ENCODE results near the gene DDX27. TPM values are rescaled to one million over a fixed set of nuclear protein-coding genes. Genes with fewer than 3 reads are reported as not detected.
A peak's percentile ranks its signal among the peaks of the same experiment; 100 is the strongest.

DDX27 gene
- total and polyA plus RNA-seq, 9 donors = 30.4 to 44.9 (median 36.8) TPM

DNA sequence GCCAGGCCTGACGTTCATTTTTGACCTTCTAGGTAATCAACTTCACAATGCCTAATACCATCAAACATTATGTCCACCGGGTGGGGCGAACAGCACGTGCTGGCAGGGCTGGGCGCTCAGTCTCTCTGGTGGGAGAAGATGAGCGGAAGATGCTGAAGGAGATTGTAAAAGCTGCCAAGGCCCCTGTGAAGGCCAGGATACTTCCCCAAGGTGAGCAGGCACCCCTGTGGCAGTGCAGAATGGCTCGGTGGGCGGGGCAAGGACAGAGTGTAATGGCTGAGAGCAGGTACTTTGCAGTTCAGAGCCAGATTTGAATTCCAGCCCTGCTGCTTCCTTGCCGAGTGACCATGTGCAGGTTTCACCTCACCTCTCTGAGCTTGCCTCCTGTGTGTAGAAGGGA lies 17.1 kb downstream of the DDX27 start:
- H3K4me3 ChIP-seq = no peak overlapping the region
- 84 to 91% (median 86%) methylated on average over 9 of the region's 9 CpGs for WGBS, 3 donors
- H3K27ac ChIP-seq = no peak overlapping the region
- H3K36me3 ChIP-seq = no peaks in the 10 kb centered on the region
- TF ChIP-seq EP300 (IDR thresholded peaks at IDR 0.05) (no peak), POLR2A (IDR thresholded peaks at IDR 0.05) (no peak)
- TF ChIP-seq, protein P1, sequence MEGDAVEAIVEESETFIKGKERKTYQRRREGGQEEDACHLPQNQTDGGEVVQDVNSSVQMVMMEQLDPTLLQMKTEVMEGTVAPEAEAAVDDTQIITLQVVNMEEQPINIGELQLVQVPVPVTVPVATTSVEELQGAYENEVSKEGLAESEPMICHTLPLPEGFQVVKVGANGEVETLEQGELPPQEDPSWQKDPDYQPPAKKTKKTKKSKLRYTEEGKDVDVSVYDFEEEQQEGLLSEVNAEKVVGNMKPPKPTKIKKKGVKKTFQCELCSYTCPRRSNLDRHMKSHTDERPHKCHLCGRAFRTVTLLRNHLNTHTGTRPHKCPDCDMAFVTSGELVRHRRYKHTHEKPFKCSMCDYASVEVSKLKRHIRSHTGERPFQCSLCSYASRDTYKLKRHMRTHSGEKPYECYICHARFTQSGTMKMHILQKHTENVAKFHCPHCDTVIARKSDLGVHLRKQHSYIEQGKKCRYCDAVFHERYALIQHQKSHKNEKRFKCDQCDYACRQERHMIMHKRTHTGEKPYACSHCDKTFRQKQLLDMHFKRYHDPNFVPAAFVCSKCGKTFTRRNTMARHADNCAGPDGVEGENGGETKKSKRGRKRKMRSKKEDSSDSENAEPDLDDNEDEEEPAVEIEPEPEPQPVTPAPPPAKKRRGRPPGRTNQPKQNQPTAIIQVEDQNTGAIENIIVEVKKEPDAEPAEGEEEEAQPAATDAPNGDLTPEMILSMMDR (IDR thresholded peaks at IDR 0.05) = no peak
- H3K4me1 ChIP-seq (ENCODE audit: insufficient read depth) = no peaks in the 10 kb centered on the region
- DNase-seq = no peak
- intact Hi-C loops (cut with DNase I) = no loop called here
- H3K27me3 ChIP-seq = no peaks in the 10 kb centered on the region
- H3K9me3 ChIP-seq = no peaks in the 10 kb centered on the region

DNA sequence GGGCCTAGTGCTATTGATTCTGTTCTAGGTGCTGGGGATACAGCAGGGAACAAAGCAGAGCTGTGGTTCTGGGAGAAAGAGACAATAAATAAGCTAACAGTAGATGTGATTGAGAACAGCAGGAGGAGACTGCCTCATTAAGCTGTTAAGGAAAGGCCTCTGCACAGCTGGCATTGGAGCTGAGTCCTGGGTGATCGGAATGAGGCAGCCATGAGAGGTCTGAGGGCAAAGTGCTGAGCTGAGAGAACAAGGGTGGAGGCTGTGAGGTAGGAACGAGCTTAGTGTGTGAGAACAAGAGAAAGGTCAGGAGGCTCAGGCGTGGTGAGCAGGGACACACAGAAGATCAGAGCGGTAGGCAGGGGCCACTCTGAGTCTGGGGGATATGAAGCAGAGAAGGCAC lies 18.3 kb downstream of the DDX27 start:
- no peaks in the 10 kb centered on the region for H3K9me3 ChIP-seq
- no peaks in the 10 kb centered on the region for H3K36me3 ChIP-seq
- DNase-seq = peak in 1 of 5 donors; percentile 5
- intact Hi-C loops (cut with DNase I) = no loop called here
- H3K27ac ChIP-seq = no peak overlapping the region
- TF ChIP-seq POLR2A (IDR thresholded peaks at IDR 0.05) = no peak
- TF ChIP-seq, protein P1 (IDR thresholded peaks at IDR 0.05) = no peak
- no peak for TF ChIP-seq EP300 (IDR thresholded peaks at IDR 0.05)
- no peaks in the 10 kb centered on the region for H3K27me3 ChIP-seq
- 85 to 87% (median 86%) methylated on average over 4 of the region's 4 CpGs for WGBS, 3 donors
- H3K4me1 ChIP-seq (ENCODE audit: insufficient read depth) = no peaks in the 10 kb centered on the region
- no peak overlapping the region for H3K4me3 ChIP-seq

DNA sequence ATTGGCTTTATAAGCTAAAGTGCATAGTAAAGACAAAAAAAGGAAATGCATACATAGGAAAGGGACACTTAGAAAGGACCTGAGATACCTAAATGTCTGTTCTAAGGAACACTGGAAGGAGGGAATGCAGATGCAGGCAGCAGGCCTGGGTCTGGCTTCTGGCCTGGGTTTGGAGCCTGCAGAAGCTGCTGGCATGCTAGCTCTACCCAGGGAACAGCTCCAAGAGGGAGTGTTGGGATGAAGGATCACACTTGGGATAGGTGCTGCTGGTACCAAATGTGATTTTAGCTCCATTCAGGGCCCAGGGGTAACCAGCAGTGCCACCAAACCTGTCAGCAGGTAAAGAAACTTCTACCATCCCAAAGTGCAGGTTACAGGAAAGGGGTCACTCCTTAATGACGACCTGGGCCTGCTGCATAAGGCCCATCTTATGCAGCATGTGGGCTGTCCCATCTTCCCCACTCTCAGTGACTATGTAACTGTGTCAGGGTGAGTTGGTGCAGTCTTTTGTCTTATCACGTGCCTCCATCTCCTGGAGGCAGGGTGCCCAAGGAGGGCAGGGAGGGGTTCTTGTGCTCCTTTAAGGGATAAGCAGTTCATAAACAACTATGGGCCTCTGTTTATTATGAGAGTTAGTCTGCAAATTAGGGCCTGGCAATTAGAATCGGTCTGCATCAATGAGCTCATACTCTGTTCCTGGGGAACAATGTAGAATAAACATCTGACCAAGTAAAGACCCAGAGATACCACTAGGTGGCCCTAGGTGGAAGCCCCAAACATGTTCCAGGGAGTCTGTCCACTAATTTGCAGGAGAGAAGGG lies 26.9 kb downstream of the DDX27 start:
- H3K36me3 ChIP-seq = no peaks in the 10 kb centered on the region

DNA sequence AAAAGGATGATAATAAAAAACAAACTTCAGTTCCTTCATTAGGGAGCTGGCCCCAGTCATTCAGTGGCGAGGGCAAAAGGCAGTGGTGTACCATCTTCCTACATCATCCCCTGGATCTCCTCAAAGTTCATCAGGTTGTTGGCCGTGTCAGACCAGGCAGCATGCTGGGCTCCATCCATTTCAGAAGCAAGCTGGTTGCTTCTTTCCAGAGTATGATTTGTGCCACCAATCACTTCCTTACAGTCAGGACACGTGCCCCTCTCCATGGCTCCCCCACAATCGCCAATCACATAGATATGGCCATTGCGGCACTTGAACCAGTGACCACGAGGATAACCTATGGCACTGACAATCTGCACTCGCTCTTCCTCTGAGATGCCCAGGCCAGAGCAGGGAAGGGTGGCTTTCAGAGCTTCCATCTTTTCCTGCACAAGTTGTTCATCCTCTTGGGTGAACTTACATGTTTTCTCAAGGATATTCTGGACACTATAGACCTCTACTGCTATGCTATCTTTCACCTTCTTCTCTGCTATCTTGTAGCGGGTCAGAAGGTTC lies 28.0 kb downstream of the DDX27 start:
- TF ChIP-seq EP300 (IDR thresholded peaks at IDR 0.05) = no peak
- TF ChIP-seq, protein P1 (IDR thresholded peaks at IDR 0.05) = no peak
- TF ChIP-seq POLR2A (IDR thresholded peaks at IDR 0.05) = no peak
- intact Hi-C loops (cut with DNase I) = no loop called here
- Histone ChIP-seq H3K36me3 (no peaks in the 10 kb centered on the region), H3K4me1 (ENCODE audit: insufficient read depth) (no peaks in the 10 kb centered on the region), H3K27me3 (no peaks in the 10 kb centered on the region), H3K9me3 (no peaks in the 10 kb centered on the region), H3K27ac (no peak overlapping the region), H3K4me3 (no peak overlapping the region)
- no peak for DNase-seq
- WGBS, 3 donors = 87 to 90% (median 88%) methylated on average over 8 of the region's 8 CpGs

More for the DNA sequence above, 26.9 kb downstream of the DDX27 start:
- peak in 1 of 5 donors; percentile 46 for DNase-seq
- H3K4me3 ChIP-seq = no peak overlapping the region
- H3K9me3 ChIP-seq = no peaks in the 10 kb centered on the region
- H3K27me3 ChIP-seq = no peaks in the 10 kb centered on the region
- TF ChIP-seq POLR2A (IDR thresholded peaks at IDR 0.05) = no peak
- TF ChIP-seq, protein P1 (IDR thresholded peaks at IDR 0.05) = peak in 1 of 3 donors; percentile 42
- WGBS, 3 donors = 29 to 36% (median 34%) methylated on average over 3 of the region's 3 CpGs
- H3K4me1 ChIP-seq (ENCODE audit: insufficient read depth) = no peaks in the 10 kb centered on the region
- H3K27ac ChIP-seq = no peak overlapping the region
- intact Hi-C loops (cut with DNase I) = no loop called here

Measured in ovary (tissue), 9 donors.